Measurements from ENCODE around the gene ADAM17.
A peak's percentile ranks its signal among the peaks of the same experiment; 100 is the strongest.

ADAM17 gene

DNA sequence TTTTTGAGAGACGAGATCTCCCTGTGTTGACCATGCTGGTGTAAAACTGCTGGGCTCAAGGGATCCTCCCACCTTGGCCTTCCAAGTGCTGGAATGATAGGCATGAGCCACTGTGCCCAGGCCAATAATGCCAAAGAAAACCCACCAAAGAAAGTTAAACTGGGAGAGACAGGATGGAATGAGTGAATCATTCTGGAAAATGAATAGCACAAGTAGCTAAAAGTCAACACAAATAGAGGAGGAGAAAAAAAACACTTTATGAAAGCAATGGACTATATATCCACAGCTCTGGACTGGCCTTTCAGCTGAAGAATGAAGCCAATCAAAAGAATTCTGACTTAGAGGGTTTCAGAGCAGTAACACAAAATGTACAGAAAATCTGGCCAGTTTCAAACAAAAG lies 57.4 kb downstream of the ADAM17 start:
- Histone ChIP-seq H3K27me3 (ENCODE audit: insufficient read depth, poor library complexity, severe bottlenecking) (no peaks in the 10 kb centered on the region), H3K4me1 (ENCODE audit: insufficient read depth, poor library complexity, severe bottlenecking) (no peaks in the 10 kb centered on the region), H3K36me3 (ENCODE audit: low read depth) (peaks cover 55% of the 10 kb centered on the region), H3K4me3 (ENCODE audit: severe bottlenecking) (no peak overlapping the region), H3K27ac (ENCODE audit: poor library complexity, severe bottlenecking) (no peak overlapping the region), H3K9me3 (ENCODE audit: severe bottlenecking) (no peaks in the 10 kb centered on the region)
- no peak for TF ChIP-seq CTCF (IDR thresholded peaks at IDR 0.05; ENCODE audit: poor library complexity, severe bottlenecking)
- DNase-seq (ENCODE audit: low spot score) = no peak
- ATAC-seq (ENCODE audit: low read depth) = no peak

DNA sequence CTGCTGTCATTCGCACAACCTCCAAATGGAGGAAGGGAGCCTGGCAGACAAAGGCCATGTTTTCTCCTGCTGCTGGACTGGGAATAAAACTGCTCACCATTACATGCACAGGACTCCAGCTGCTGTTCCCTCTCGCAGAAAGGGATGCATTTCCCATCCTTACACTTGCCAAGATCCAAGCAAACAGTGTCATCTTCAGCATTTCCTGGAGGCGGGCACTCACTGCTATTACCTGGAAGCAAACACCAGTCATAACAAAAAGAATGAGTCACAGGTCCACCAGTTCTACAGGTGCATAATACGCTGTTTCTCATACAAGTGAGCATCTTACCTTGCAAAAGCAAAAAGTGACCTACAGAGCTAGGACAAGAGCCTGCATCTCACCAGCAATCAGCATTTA lies 58.6 kb downstream of the ADAM17 start:
- DNase-seq (ENCODE audit: low spot score) (no peak), ATAC-seq (ENCODE audit: low read depth) (peak; percentile 93)
- Histone ChIP-seq H3K36me3 (ENCODE audit: low read depth) (peaks cover 66% of the 10 kb centered on the region), H3K27me3 (ENCODE audit: insufficient read depth, poor library complexity, severe bottlenecking) (no peaks in the 10 kb centered on the region), H3K9me3 (ENCODE audit: severe bottlenecking) (no peaks in the 10 kb centered on the region), H3K27ac (ENCODE audit: poor library complexity, severe bottlenecking) (no peak overlapping the region), H3K4me1 (ENCODE audit: insufficient read depth, poor library complexity, severe bottlenecking) (no peaks in the 10 kb centered on the region), H3K4me3 (ENCODE audit: severe bottlenecking) (no peak overlapping the region)
- TF ChIP-seq CTCF (IDR thresholded peaks at IDR 0.05; ENCODE audit: poor library complexity, severe bottlenecking) = no peak

DNA sequence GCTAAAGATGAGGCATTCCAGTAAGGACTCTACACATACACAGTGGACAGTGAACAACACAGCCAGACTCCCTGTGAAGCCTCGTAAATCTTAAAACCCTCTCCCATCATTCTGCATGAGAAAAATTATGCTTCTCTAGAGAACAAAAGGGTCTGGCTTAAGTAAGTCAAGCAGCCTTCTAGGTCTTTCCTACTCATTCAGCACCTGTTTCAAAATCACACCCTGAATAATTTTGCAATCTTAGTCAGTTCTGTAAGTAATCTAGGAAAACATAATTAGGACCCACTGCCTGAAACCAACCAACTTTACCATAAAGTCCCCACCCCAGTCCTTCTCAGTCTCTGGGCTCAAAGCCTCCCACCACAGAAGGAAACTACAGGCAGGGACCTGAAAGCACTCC lies 61.5 kb downstream of the ADAM17 start:
- DNase-seq (ENCODE audit: low spot score) (no peak), ATAC-seq (ENCODE audit: low read depth) (no peak)
- Histone ChIP-seq H3K27me3 (ENCODE audit: insufficient read depth, poor library complexity, severe bottlenecking) (no peaks in the 10 kb centered on the region), H3K4me3 (ENCODE audit: severe bottlenecking) (no peak overlapping the region), H3K4me1 (ENCODE audit: insufficient read depth, poor library complexity, severe bottlenecking) (no peaks in the 10 kb centered on the region), H3K36me3 (ENCODE audit: low read depth) (peaks cover 77% of the 10 kb centered on the region), H3K9me3 (ENCODE audit: severe bottlenecking) (no peaks in the 10 kb centered on the region), H3K27ac (ENCODE audit: poor library complexity, severe bottlenecking) (no peak overlapping the region)
- TF ChIP-seq CTCF (IDR thresholded peaks at IDR 0.05; ENCODE audit: poor library complexity, severe bottlenecking) = no peak

DNA sequence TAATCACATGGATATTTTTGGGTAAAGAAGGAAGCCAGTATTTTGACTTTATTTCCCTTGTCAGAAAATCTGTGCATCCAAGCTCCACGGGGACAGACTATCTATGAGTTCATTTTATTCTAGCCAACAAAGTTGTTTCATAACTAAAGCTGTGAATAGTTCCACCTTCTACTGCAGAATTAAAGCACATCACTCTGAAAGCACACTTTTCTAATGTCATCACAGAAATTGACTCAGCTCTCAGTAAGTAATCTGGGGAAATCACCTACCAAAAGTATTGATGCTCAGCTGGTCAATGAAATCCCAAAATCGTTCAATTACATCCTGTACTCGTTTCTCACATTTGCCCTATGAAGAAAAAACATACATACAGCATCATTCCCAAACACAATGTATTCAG lies 62.2 kb downstream of the ADAM17 start:
- DNase-seq (ENCODE audit: low spot score) (no peak), ATAC-seq (ENCODE audit: low read depth) (no peak)
- Histone ChIP-seq H3K9me3 (ENCODE audit: severe bottlenecking) (no peaks in the 10 kb centered on the region), H3K27me3 (ENCODE audit: insufficient read depth, poor library complexity, severe bottlenecking) (no peaks in the 10 kb centered on the region), H3K27ac (ENCODE audit: poor library complexity, severe bottlenecking) (no peak overlapping the region), H3K4me3 (ENCODE audit: severe bottlenecking) (no peak overlapping the region), H3K36me3 (ENCODE audit: low read depth) (peaks cover 81% of the 10 kb centered on the region), H3K4me1 (ENCODE audit: insufficient read depth, poor library complexity, severe bottlenecking) (no peaks in the 10 kb centered on the region)
- no peak for TF ChIP-seq CTCF (IDR thresholded peaks at IDR 0.05; ENCODE audit: poor library complexity, severe bottlenecking)

DNA sequence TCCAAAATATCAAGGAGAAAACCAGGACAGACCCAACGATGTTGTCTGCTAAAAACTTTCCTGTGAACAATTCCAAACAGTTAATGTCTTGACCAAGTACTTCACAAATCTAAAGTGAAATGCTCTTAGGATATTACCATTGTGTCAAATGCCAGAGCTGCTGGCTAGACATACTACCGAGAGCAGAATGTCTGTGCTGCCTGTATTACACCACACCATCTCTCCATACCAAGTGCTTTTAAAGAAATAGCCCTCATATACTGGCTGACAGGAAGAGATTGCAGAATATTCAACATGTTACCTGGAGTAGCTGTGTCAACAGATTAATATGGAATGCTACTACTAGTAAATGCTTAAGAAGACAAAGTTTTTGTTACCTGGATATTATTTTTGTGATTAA lies 62.7 kb downstream of the ADAM17 start:
- peaks cover 83% of the 10 kb centered on the region for H3K36me3 ChIP-seq (ENCODE audit: low read depth)
- ATAC-seq (ENCODE audit: low read depth) = no peak
- H3K27me3 ChIP-seq (ENCODE audit: insufficient read depth, poor library complexity, severe bottlenecking) = no peaks in the 10 kb centered on the region
- no peak for TF ChIP-seq CTCF (IDR thresholded peaks at IDR 0.05; ENCODE audit: poor library complexity, severe bottlenecking)
- no peak overlapping the region for H3K4me3 ChIP-seq (ENCODE audit: severe bottlenecking)
- H3K27ac ChIP-seq (ENCODE audit: poor library complexity, severe bottlenecking) = no peak overlapping the region
- H3K9me3 ChIP-seq (ENCODE audit: severe bottlenecking) = no peaks in the 10 kb centered on the region
- DNase-seq (ENCODE audit: low spot score) = no peak
- H3K4me1 ChIP-seq (ENCODE audit: insufficient read depth, poor library complexity, severe bottlenecking) = no peaks in the 10 kb centered on the region

Data from RWPE2 (cell line).